ENCODE data around the gene BMAL1. TPM values are rescaled to one million over a fixed set of nuclear protein-coding genes. Genes with fewer than 3 reads are reported as not detected.

Gene BMAL1
- total and polyA plus RNA-seq, 7 donors: 7.4 to 35.4 (median 28.2) TPM

GRCh38 chr11:13421561-13421960 lies 144.0 kb downstream of the BMAL1 start:
- Histone ChIP-seq H3K4me1 (peaks cover 13% of the 10 kb centered on the region), H3K36me3 (ENCODE audit: insufficient read depth in 1 of 2, low read depth in 1 of 2) (peaks cover 0 to 15% of the 10 kb centered on the region in 2 donors), H3K9me3 (no peaks in the 10 kb centered on the region), H3K27me3 (ENCODE audit: insufficient read depth in 3 of 3, low read length in 2 of 3) (no peaks in the 10 kb centered on the region), H3K4me3 (no peak overlapping the region), H3K27ac (no peak overlapping the region)
- DNase-seq (no peak), ATAC-seq (no peak)
- TF ChIP-seq, protein P1, sequence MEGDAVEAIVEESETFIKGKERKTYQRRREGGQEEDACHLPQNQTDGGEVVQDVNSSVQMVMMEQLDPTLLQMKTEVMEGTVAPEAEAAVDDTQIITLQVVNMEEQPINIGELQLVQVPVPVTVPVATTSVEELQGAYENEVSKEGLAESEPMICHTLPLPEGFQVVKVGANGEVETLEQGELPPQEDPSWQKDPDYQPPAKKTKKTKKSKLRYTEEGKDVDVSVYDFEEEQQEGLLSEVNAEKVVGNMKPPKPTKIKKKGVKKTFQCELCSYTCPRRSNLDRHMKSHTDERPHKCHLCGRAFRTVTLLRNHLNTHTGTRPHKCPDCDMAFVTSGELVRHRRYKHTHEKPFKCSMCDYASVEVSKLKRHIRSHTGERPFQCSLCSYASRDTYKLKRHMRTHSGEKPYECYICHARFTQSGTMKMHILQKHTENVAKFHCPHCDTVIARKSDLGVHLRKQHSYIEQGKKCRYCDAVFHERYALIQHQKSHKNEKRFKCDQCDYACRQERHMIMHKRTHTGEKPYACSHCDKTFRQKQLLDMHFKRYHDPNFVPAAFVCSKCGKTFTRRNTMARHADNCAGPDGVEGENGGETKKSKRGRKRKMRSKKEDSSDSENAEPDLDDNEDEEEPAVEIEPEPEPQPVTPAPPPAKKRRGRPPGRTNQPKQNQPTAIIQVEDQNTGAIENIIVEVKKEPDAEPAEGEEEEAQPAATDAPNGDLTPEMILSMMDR (IDR thresholded peaks at IDR 0.05): no peak
- WGBS, 3 donors: 96 to 98% (median 96%) methylated on average over 6 of the region's 6 CpGs
- intact Hi-C loops (cut with DNase I): no loop called here

DNA sequence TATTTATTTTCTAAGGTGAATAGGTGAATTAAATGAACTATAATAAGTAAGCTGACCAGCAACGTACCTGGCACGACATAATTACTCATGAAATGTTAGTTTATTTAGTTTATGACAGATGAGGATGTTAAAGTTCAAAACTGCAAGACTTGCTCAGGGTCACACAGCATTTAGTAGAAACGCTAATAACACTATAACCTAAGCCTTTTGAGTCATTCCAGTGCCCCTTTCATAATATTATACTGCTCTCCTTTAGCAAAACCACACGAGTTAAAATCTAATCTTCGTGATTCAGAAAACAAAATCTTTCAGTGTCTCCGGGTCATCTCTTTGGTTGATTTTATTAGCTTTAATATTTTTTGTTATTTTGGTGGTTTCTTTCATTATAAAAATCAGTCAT lies 145.8 kb downstream of the BMAL1 start:
- DNase-seq: no peak
- 88 to 91% (median 91%) methylated on average over 6 of the region's 6 CpGs for WGBS, 3 donors

GRCh38 chr11:13427440-13427839 lies 149.8 kb downstream of the BMAL1 start:
- Histone ChIP-seq H3K9me3 (peaks cover 13% of the 10 kb centered on the region), H3K27ac (no peak overlapping the region), H3K36me3 (ENCODE audit: insufficient read depth in 1 of 2, low read depth in 1 of 2) (no peaks in the 10 kb centered on the region), H3K4me1 (peaks cover 13% of the 10 kb centered on the region), H3K27me3 (ENCODE audit: insufficient read depth in 3 of 3, low read length in 2 of 3) (no peaks in the 10 kb centered on the region), H3K4me3 (no peak overlapping the region)
- intact Hi-C loops (cut with DNase I): no loop called here
- ATAC-seq (no peak), DNase-seq (no peak)
- TF ChIP-seq, protein P1 (IDR thresholded peaks at IDR 0.05): no peak

More for the DNA sequence above, 145.8 kb downstream of the BMAL1 start:
- H3K27me3 ChIP-seq (ENCODE audit: insufficient read depth in 3 of 3, low read length in 2 of 3): no peaks in the 10 kb centered on the region
- no peak overlapping the region for H3K27ac ChIP-seq
- peaks cover 0 to 9% of the 10 kb centered on the region in 2 donors for H3K36me3 ChIP-seq (ENCODE audit: insufficient read depth in 1 of 2, low read depth in 1 of 2)
- H3K4me1 ChIP-seq: peaks cover 13% of the 10 kb centered on the region
- H3K9me3 ChIP-seq: peaks cover 4% of the 10 kb centered on the region
- intact Hi-C loops (cut with DNase I): no loop called here
- ATAC-seq: no peak
- TF ChIP-seq, protein P1 (IDR thresholded peaks at IDR 0.05): no peak
- no peak overlapping the region for H3K4me3 ChIP-seq

- Histone ChIP-seq H3K36me3 (ENCODE audit: insufficient read depth in 1 of 2, low read depth in 1 of 2) (no peaks in the 10 kb centered on the region), H3K27ac (no peak overlapping the region), H3K4me3 (no peak overlapping the region), H3K9me3 (peaks cover 13% of the 10 kb centered on the region), H3K4me1 (peaks cover 19% of the 10 kb centered on the region), H3K27me3 (ENCODE audit: insufficient read depth in 3 of 3, low read length in 2 of 3) (no peaks in the 10 kb centered on the region)
- DNase-seq (no peak), ATAC-seq (no peak)
- TF ChIP-seq, protein P1 (IDR thresholded peaks at IDR 0.05): no peak
- intact Hi-C loops (cut with DNase I): no loop called here
- 98 to 100% (median 100%) methylated on average over 1 of the region's 1 CpG for WGBS, 3 donors
Measured at GRCh38 chr11:13429288-13429687, 151.7 kb downstream of the BMAL1 start.

GRCh38 chr11:13429836-13430235 lies 152.2 kb downstream of the BMAL1 start:
- no peaks in the 10 kb centered on the region for H3K27me3 ChIP-seq (ENCODE audit: insufficient read depth in 3 of 3, low read length in 2 of 3)
- TF ChIP-seq, protein P1 (IDR thresholded peaks at IDR 0.05): no peak
- intact Hi-C loops (cut with DNase I): no loop called here
- ATAC-seq (no peak), DNase-seq (no peak)
- H3K4me1 ChIP-seq: peaks cover 14% of the 10 kb centered on the region
- H3K4me3 ChIP-seq: no peak overlapping the region
- peaks cover 13% of the 10 kb centered on the region for H3K9me3 ChIP-seq
- H3K27ac ChIP-seq: no peak overlapping the region
- WGBS, 3 donors: 98 to 100% (median 98%) methylated on average over 3 of the region's 3 CpGs
- H3K36me3 ChIP-seq (ENCODE audit: insufficient read depth in 1 of 2, low read depth in 1 of 2): no peaks in the 10 kb centered on the region
